Bronchial epithelial cell (primary cell): ENCODE measurements around the gene GSTM4. TPM values are rescaled to one million over a fixed set of nuclear protein-coding genes. Genes with fewer than 3 reads are reported as not detected.
"Not testable (repeated sequence)": the region's sequence is repeated elsewhere in the genome, so short reads cannot be mapped to it uniquely, and the experiment has no call there.

ENCODE experiments used
- DNase-seq: peaks from one replicate; pipeline ENCODE4 v3.0.0-alpha.2; 2010; ENCODE audit warnings: low read depth
- FAIRE-seq: peaks from 2 replicates; lab custom pipeline; 2011; peaks lifted over from hg19 to GRCh38; lab: Jason Lieb, UNC
- H3K27me3 ChIP-seq: 2 replicates; pipeline ENCODE4 v1.5.1; 2011; ENCODE audit warnings: low read length; ENCODE audit not compliant: control insufficient read depth, insufficient read depth
- H3K36me3 ChIP-seq: 2 replicates; pipeline ENCODE4 v1.5.1; 2011; ENCODE audit warnings: low read length; ENCODE audit not compliant: control insufficient read depth, insufficient read depth
- H3K4me3 ChIP-seq: 2 replicates; pipeline ENCODE4 v1.5.1; 2011; ENCODE audit warnings: mild to moderate bottlenecking, low read depth, low read length, control low read depth
- CTCF ChIP-seq: IDR thresholded peaks from 2 replicates; pipeline ENCODE4 v1.5.1; 2011; ENCODE audit warnings: mild to moderate bottlenecking, moderate library complexity, low read length, control low read depth, inconsistent platforms; ENCODE audit not compliant: insufficient read depth, severe bottlenecking
- total RNA-seq: library from RNA; depleted of rRNA; stranded (reverse); fragments of >200 nt; gene quantifications from 2 replicates; pipeline ENCODE4 v1.2.1, GENCODE V29; 2014

GSTM4 gene
- total RNA-seq, 1 donor from 2014 or later, result 0.53 TPM

- FAIRE-seq (no peak), DNase-seq (no peak)
- H3K4me3 ChIP-seq, result no peak overlapping the region
- H3K36me3 ChIP-seq, result no peaks in the 10 kb centered on the region
- no peaks in the 10 kb centered on the region for H3K27me3 ChIP-seq
- no peak for TF ChIP-seq CTCF
Observed at GRCh38 chr1:109677459-109677858, 21.6 kb downstream of the GSTM4 start.

- H3K27me3 ChIP-seq, DNase-seq, H3K4me3 ChIP-seq, H3K36me3 ChIP-seq, FAIRE-seq: not testable (repeated sequence)
Observed at GRCh38 chr1:109678637-109679036, 22.7 kb downstream of the GSTM4 start.

GRCh38 chr1:109684777-109685176, 28.9 kb downstream of the GSTM4 start:
- H3K36me3 ChIP-seq, H3K4me3 ChIP-seq, H3K27me3 ChIP-seq, FAIRE-seq, DNase-seq: not testable (repeated sequence)

DNA sequence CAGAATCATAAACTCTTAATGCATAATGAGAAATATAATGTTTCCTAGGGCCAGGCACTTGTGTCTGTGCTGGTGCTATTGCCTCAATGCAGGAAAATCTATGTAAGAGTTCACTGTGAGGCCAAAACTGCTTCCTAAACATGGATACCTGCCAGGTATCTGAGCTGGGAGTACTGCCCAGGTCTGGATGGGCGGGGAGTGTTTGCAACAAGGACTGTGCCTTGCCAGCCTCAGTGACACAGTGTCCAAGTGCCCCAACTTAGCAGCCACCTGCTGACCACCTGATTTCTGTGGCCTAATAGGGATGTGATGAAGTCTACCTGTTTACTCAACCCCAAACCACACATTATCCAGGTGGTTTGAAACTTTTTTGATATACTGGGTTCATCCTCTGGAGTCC, 29.5 kb downstream of the GSTM4 start:
- not testable (repeated sequence) for H3K4me3 ChIP-seq, FAIRE-seq, H3K36me3 ChIP-seq, H3K27me3 ChIP-seq, DNase-seq

GRCh38 chr1:109685890-109686289, 30.0 kb downstream of the GSTM4 start:
- FAIRE-seq, H3K36me3 ChIP-seq, DNase-seq, H3K27me3 ChIP-seq, H3K4me3 ChIP-seq: not testable (repeated sequence)

DNA sequence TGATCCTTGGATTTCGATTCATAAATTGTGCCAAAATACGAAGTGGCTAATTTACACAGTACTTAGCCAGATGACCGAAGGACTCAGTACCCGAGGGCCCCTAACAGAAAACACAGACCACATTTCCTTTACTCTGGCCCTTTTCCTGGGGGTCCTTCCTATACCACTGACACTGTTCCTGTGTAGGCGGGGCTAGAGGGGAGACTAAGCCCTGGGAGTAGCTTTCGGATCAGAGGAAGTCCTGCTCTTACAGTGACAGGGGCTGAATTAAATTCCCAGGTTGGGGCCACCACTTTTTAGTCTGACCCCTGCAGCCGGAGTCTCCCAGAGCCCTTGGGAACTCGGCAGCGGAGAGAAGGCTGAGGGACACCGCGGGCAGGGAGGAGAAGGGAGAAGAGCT, 31.2 kb downstream of the GSTM4 start:
- peak overlapping the region; percentile 28 for H3K4me3 ChIP-seq
- not testable (repeated sequence) for H3K36me3 ChIP-seq, FAIRE-seq

DNA sequence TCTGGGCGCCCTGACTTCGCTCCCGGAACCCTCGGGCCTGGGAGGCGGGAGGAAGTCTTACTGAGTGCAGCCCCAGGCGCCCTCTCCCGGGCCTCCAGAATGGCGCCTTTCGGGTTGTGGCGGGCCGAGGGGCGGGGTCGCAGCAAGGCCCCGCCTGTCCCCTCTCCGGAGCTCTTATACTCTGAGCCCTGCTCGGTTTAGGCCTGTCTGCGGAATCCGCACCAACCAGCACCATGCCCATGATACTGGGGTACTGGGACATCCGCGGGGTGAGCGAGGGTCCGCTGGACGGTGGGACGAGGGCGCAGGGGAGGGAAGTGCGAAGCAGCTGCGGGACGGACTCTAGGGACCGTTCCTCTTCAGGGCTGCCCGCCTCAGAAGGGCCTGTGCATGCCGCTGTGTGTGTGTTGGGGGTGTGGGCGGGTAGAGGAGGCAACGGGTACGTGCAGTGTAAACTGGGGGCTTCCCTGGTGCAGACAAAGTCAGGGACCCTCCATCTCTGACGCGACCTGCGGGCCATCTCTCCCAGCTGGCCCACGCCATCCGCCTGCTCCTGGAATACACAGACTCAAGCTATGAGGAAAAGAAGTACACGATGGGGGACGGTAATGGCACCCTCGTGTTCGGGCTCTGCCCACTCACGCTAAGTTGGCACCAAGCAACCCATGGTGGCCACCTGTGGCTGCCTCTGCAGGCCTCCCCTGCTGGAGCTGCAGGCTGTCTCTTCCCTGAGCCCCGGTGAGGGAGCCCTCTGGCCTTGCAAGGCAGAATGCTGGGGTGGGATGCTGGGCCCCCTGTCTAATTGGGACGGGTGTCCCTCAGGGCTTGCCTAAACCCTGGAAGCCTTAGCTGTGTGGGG, 32.0 kb downstream of the GSTM4 start, which contains the start of gene GSTM1:
GSTM1 (plus strand) TSS at position 177 of the 859 bp plus-strand sequence; CDS start at position 234, 57 bp downstream.
- Histone ChIP-seq H3K36me3 (no peaks in the 10 kb centered on the region), H3K27me3 (no peaks in the 10 kb centered on the region), H3K4me3 (peak within 1 kb of the TSS; percentile 28)
- TF ChIP-seq CTCF, result peak; percentile 30
- FAIRE-seq (no peak), DNase-seq (peak; percentile 24)

More for the DNA sequence above, 31.2 kb downstream of the GSTM4 start:
- not testable (repeated sequence) for DNase-seq, H3K27me3 ChIP-seq

DNA sequence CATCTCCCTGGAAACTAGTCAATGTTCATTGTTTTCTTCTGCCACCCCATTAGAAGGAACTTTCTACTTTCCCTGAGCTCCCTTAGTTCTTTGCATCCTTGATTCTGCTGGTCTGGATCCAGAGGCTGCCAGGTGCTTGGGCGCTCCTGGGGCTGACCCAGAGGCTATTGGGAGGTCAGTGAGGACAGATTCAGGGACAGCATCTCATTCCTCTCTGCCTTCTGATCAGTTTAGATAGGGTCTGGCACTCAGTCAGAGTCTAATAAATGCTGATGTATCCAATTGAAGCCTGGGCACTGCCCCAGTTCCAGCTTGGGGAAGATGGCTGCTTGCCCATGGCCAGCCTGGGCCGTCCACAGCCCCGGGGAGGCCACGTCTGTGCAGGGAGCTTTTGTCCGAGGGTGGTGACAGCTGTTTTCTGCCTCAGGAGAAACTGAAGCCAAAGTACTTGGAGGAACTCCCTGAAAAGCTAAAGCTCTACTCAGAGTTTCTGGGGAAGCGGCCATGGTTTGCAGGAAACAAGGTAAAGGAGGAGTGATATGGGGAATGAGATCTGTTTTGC, 34.0 kb downstream of the GSTM4 start:
- Histone ChIP-seq H3K4me3 (no peak overlapping the region), H3K36me3 (no peaks in the 10 kb centered on the region), H3K27me3 (no peaks in the 10 kb centered on the region)
- no peak for FAIRE-seq
- TF ChIP-seq CTCF, result no peak
- no peak for DNase-seq
